Effector memory CD8-positive, alpha-beta T cell (primary cell): ENCODE data around the gene POLN.

Source experiments
- ATAC-seq: fragments of 150-1000 bp; cut with Tn5 transposase; replicated peaks from 2 replicates; pipeline ENCODE4 v1.10.0; 2021; ENCODE audit warnings: mild to moderate bottlenecking, moderate library complexity
- DNase-seq, 3 experiments: peaks; one replicate each; pipeline ENCODE4 v3.0.0; 2021
- H3K27ac Mint-ChIP-seq, 2 donors: one replicate each; pipeline ENCODE4 v1.8.0; 2022; ENCODE audit warnings: mild to moderate bottlenecking in 2 of 2, mixed read lengths in 2 of 2, moderate library complexity in 2 of 2
- H3K27me3 Mint-ChIP-seq, 2 donors: one replicate each; pipeline ENCODE4 v1.8.0; 2022; ENCODE audit warnings: mixed read lengths in 2 of 2
- H3K36me3 Mint-ChIP-seq: one replicate; pipeline ENCODE4 v1.8.0; 2022; ENCODE audit warnings: mild to moderate bottlenecking, moderate library complexity, mixed read lengths; ENCODE audit not compliant: insufficient read depth
- H3K4me1 Mint-ChIP-seq, 2 donors: one replicate each; pipeline ENCODE4 v1.8.0; 2022; ENCODE audit warnings: low read depth in 2 of 2, mixed read lengths in 2 of 2
- H3K4me3 Mint-ChIP-seq, 2 donors: one replicate each; pipeline ENCODE4 v1.8.0; 2022; ENCODE audit warnings: mild to moderate bottlenecking in 2 of 2, mixed read lengths in 2 of 2, moderate library complexity in 2 of 2
- H3K9me3 Mint-ChIP-seq, 2 donors: one replicate each; pipeline ENCODE4 v1.8.0; 2022; ENCODE audit warnings: mixed read lengths in 2 of 2

POLN gene

GRCh38 chr4:2125023-2125422, 116.9 kb downstream of the POLN start:
- no peaks in the 10 kb centered on the region for H3K9me3 Mint-ChIP-seq
- H3K27ac Mint-ChIP-seq: no peak overlapping the region
- H3K36me3 Mint-ChIP-seq: no peaks in the 10 kb centered on the region
- ATAC-seq: no peak
- H3K4me1 Mint-ChIP-seq: no peaks in the 10 kb centered on the region
- H3K27me3 Mint-ChIP-seq: peaks cover 0 to 22% of the 10 kb centered on the region in 2 donors
- no peak for DNase-seq
- H3K4me3 Mint-ChIP-seq: no peak overlapping the region

- ATAC-seq: no peak
- peaks cover 0 to 8% of the 10 kb centered on the region in 2 donors for H3K27me3 Mint-ChIP-seq
- H3K36me3 Mint-ChIP-seq: no peaks in the 10 kb centered on the region
- H3K27ac Mint-ChIP-seq: no peak overlapping the region
- H3K4me3 Mint-ChIP-seq: no peak overlapping the region
- no peak for DNase-seq
- H3K4me1 Mint-ChIP-seq: no peaks in the 10 kb centered on the region
- H3K9me3 Mint-ChIP-seq: no peaks in the 10 kb centered on the region
These were observed 125.1 kb downstream of the POLN start for GRCh38 chr4:2116687-2117400.

GRCh38 chr4:2105559-2105958, 136.4 kb downstream of the POLN start:
- Mint-ChIP-seq H3K4me3 (no peak overlapping the region), H3K4me1 (no peaks in the 10 kb centered on the region), H3K27me3 (peaks cover 9 to 20% of the 10 kb centered on the region in 2 donors), H3K9me3 (peaks cover 4 to 9% of the 10 kb centered on the region in 2 donors), H3K36me3 (no peaks in the 10 kb centered on the region), H3K27ac (no peak overlapping the region)
- DNase-seq (no peak), ATAC-seq (no peak)

- Mint-ChIP-seq H3K9me3 (peaks cover 4 to 9% of the 10 kb centered on the region in 2 donors), H3K36me3 (no peaks in the 10 kb centered on the region), H3K4me1 (no peaks in the 10 kb centered on the region), H3K27ac (no peak overlapping the region), H3K4me3 (no peak overlapping the region), H3K27me3 (peaks cover 1 to 18% of the 10 kb centered on the region in 2 donors)
- DNase-seq: no peak
- no peak for ATAC-seq
These were observed 137.2 kb downstream of the POLN start for GRCh38 chr4:2104556-2105345.

GRCh38 chr4:2103843-2104547, 137.9 kb downstream of the POLN start:
- Mint-ChIP-seq H3K36me3 (no peaks in the 10 kb centered on the region), H3K27ac (no peak overlapping the region), H3K9me3 (peaks cover 4 to 9% of the 10 kb centered on the region in 2 donors), H3K4me3 (no peak overlapping the region), H3K27me3 (peaks cover 0 to 23% of the 10 kb centered on the region in 2 donors), H3K4me1 (no peaks in the 10 kb centered on the region)
- DNase-seq: no peak
- no peak for ATAC-seq

GRCh38 chr4:2103127-2103842, 138.6 kb downstream of the POLN start:
- H3K9me3 Mint-ChIP-seq: peaks cover 4 to 9% of the 10 kb centered on the region in 2 donors
- no peaks in the 10 kb centered on the region for H3K36me3 Mint-ChIP-seq
- no peak overlapping the region for H3K4me3 Mint-ChIP-seq
- ATAC-seq: no peak
- peaks cover 0 to 24% of the 10 kb centered on the region in 2 donors for H3K27me3 Mint-ChIP-seq
- no peak for DNase-seq
- H3K4me1 Mint-ChIP-seq: no peaks in the 10 kb centered on the region
- no peak overlapping the region for H3K27ac Mint-ChIP-seq

- Mint-ChIP-seq H3K27ac (no peak overlapping the region), H3K27me3 (peaks cover 0 to 24% of the 10 kb centered on the region in 2 donors), H3K36me3 (no peaks in the 10 kb centered on the region), H3K4me1 (no peaks in the 10 kb centered on the region), H3K4me3 (no peak overlapping the region), H3K9me3 (peaks cover 4 to 9% of the 10 kb centered on the region in 2 donors)
- DNase-seq: no peak
- no peak for ATAC-seq
These were observed 139.7 kb downstream of the POLN start for GRCh38 chr4:2102045-2102883.

- H3K27ac Mint-ChIP-seq: no peak overlapping the region
- H3K4me1 Mint-ChIP-seq: no peaks in the 10 kb centered on the region
- DNase-seq (no peak), ATAC-seq (no peak)
- no peaks in the 10 kb centered on the region for H3K36me3 Mint-ChIP-seq
- H3K4me3 Mint-ChIP-seq: no peak overlapping the region
- H3K9me3 Mint-ChIP-seq: peaks cover 4 to 9% of the 10 kb centered on the region in 2 donors
- peaks cover 0 to 32% of the 10 kb centered on the region in 2 donors for H3K27me3 Mint-ChIP-seq
These were observed 140.4 kb downstream of the POLN start for GRCh38 chr4:2101346-2102044.

- no peak for DNase-seq
These were observed 145.8 kb downstream of the POLN start for GRCh38 chr4:2096073-2096609.

GRCh38 chr4:2095236-2096072, 146.5 kb downstream of the POLN start:
- Mint-ChIP-seq H3K36me3 (no peaks in the 10 kb centered on the region), H3K27ac (no peak overlapping the region), H3K9me3 (peaks cover 0 to 2% of the 10 kb centered on the region in 2 donors), H3K27me3 (peaks cover 12 to 51% of the 10 kb centered on the region in 2 donors), H3K4me1 (no peaks in the 10 kb centered on the region), H3K4me3 (no peak overlapping the region)
- DNase-seq: no peak
- ATAC-seq: no peak

More at GRCh38 chr4:2096073-2096609, 145.8 kb downstream of the POLN start:
- no peaks in the 10 kb centered on the region for H3K36me3 Mint-ChIP-seq
- peaks cover 12 to 57% of the 10 kb centered on the region in 2 donors for H3K27me3 Mint-ChIP-seq
- no peak overlapping the region for H3K4me3 Mint-ChIP-seq
- no peak overlapping the region for H3K27ac Mint-ChIP-seq
- no peaks in the 10 kb centered on the region for H3K4me1 Mint-ChIP-seq
- ATAC-seq: no peak
- H3K9me3 Mint-ChIP-seq: peaks cover 0 to 2% of the 10 kb centered on the region in 2 donors

GRCh38 chr4:2094545-2094944, 147.4 kb downstream of the POLN start:
- Mint-ChIP-seq H3K9me3 (peaks cover 0 to 2% of the 10 kb centered on the region in 2 donors), H3K27me3 (peaks cover 12 to 53% of the 10 kb centered on the region in 2 donors), H3K4me3 (no peak overlapping the region), H3K4me1 (no peaks in the 10 kb centered on the region), H3K27ac (no peak overlapping the region), H3K36me3 (no peaks in the 10 kb centered on the region)
- no peak for ATAC-seq
- no peak for DNase-seq
